Parathyroid adenoma (tissue), 2 donors: Measurements from ENCODE around the gene TMEM121.

ENCODE experiments used
- H2AFZ ChIP-seq: fragments of 300-600 bp; sonication (generic); one replicate; pipeline ENCODE4 v1.7.0; 2017; ENCODE audit warnings: antibody characterized with exemption, mild to moderate bottlenecking
- H3K27ac ChIP-seq: fragments of 300-600 bp; sonication (generic); one replicate; pipeline ENCODE4 v1.7.0; 2017
- H3K27me3 ChIP-seq: fragments of 300-600 bp; sonication (generic); one replicate; pipeline ENCODE4 v1.7.0; 2017; ENCODE audit warnings: low read length; ENCODE audit not compliant: control insufficient read depth, insufficient read depth
- H3K36me3 ChIP-seq: fragments of 300-600 bp; sonication (generic); one replicate; pipeline ENCODE4 v1.7.0; 2017; ENCODE audit warnings: low read length; ENCODE audit not compliant: control insufficient read depth, insufficient read depth
- H3K4me1 ChIP-seq: fragments of 300-600 bp; sonication (generic); one replicate; pipeline ENCODE4 v1.7.0; 2017; ENCODE audit warnings: control low read depth
- H3K4me2 ChIP-seq: fragments of 300-600 bp; sonication (generic); one replicate; pipeline ENCODE4 v1.7.0; 2017; ENCODE audit warnings: low read length
- H3K4me3 ChIP-seq: fragments of 300-600 bp; sonication (generic); one replicate; pipeline ENCODE4 v1.7.0; 2017; ENCODE audit warnings: low read depth, low read length
- H3K79me2 ChIP-seq: fragments of 300-600 bp; sonication (generic); one replicate; pipeline ENCODE4 v1.7.0; 2017; ENCODE audit warnings: control low read depth
- H3K9ac ChIP-seq: fragments of 300-600 bp; sonication (generic); one replicate; pipeline ENCODE4 v1.7.0; 2017; ENCODE audit warnings: mild to moderate bottlenecking
- H3K9me3 ChIP-seq: fragments of 300-600 bp; sonication (generic); one replicate; pipeline ENCODE4 v1.7.0; 2017; ENCODE audit warnings: low read length; ENCODE audit not compliant: control insufficient read depth
- CTCF ChIP-seq: fragments of 300-600 bp; sonication (generic); IDR thresholded peaks from one replicate; pipeline ENCODE4 v1.7.0; 2017; ENCODE audit warnings: antibody characterized with exemption, mild to moderate bottlenecking
- donor health status: primary hyperparathyroidism.

TMEM121 gene

DNA sequence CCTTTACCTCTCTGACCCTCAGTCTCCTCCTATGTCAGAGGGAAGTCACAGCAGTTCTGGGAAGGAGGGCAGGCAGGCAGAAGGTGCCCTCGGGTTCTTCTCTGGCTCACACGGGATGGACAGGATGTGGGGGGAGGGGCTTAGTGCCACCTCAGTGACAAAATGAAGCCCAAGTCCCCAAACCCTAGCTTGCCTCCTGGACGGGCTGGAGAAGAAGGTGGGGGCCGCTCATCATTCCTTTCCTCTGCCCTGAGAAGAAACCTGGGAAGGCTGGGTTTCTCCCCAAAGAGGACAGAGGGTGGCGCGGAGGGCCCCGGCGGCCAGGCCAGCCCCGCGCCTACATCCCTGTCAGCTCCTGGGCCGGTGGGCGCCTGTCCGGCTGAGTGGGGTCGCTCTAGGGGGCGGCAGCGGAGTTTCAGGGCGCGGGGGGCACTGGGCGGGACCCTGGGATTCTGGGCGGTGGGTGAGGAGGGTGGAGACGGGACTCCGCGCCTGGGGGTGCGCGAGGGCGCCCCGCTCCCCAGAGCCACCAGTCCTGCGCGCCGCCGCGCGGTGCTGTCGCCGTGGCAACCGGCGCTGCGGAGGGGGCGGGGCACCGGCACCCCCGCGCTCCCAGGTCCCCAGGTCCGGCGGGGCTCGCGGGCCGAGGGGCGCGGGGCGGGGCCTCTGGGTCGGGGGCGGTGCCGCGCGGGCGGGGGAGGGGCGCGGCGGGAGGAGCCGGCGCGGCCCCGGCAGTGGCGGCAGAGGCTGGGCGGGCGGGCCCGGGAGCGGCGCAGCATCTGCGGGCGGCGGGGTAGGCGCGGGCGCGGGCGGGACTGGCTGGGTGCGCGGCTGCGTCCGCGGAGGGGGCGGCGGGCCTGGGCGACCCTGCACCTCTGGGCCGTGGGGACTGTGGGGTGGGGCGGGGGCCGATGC, at the start of gene TMEM121:
Gene TMEM121, plus strand, starts transcription at position 723 of the 915 bp plus-strand sequence. CDS start 2,252 bp downstream, outside the sequence.
- Histone ChIP-seq H3K79me2 (no peaks in the 10 kb centered on the region), H3K9me3 (no peaks in the 10 kb centered on the region), H3K36me3 (no peaks in the 10 kb centered on the region), H3K27me3 (no peaks in the 10 kb centered on the region), H2AFZ (peak within 1 kb of the TSS; percentile 96), H3K4me1 (peaks cover 6% of the 10 kb centered on the region), H3K4me2 (peak within 1 kb of the TSS; percentile 98), H3K27ac (peak within 1 kb of the TSS; percentile 84), H3K4me3 (peak within 1 kb of the TSS; percentile 72), H3K9ac (peak within 1 kb of the TSS; percentile 84)
- no peak for TF ChIP-seq CTCF

GRCh38 chr14:105476831-105477659, 49.3 kb upstream of the TMEM121 start:
- Histone ChIP-seq H3K4me1 (peaks cover 22% of the 10 kb centered on the region), H3K9ac (no peak overlapping the region), H3K79me2 (no peaks in the 10 kb centered on the region), H2AFZ (no peak overlapping the region), H3K4me3 (peak overlapping the region; percentile 30), H3K4me2 (peak overlapping the region; percentile 57), H3K27me3 (no peaks in the 10 kb centered on the region), H3K9me3 (no peaks in the 10 kb centered on the region), H3K27ac (peak overlapping the region; percentile 75), H3K36me3 (no peaks in the 10 kb centered on the region)
- TF ChIP-seq CTCF = no peak

DNA sequence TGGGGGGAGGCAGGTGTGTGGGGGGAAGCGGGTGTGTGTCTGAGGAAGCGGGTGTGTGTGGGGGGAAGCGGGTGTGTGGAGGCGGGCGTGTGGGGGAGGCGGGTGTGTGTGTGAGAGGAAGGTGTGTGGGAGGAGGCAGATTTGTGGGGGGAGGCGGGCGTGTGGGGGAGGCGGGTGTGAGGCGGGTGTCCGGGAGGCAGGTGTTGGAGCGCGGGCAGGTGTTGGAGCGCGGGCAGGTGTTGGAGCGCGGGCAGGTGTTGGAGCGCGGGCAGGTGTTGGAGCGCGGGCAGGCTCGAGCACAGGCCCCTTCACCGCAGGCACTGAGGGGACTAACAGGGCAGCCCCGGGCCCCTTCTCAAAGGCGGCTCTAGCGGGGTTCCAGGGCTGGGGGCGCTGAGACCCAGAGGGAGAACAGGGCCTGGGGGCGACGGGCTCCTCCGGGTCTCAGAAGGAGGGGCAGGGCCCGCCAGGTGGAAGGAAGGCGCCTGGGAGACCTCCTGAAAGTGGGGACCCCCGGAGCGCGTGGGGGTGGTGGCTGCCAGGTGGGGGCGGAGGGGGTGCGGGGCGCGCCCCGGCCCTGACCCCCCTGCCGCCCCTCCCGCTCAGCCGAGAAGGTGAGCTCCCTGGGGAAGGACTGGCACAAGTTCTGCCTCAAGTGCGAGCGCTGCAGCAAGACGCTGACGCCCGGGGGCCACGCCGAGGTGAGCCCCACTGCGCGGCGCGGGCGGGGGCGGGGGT, 48.6 kb upstream of the TMEM121 start:
- Histone ChIP-seq H3K27ac (peak overlapping the region; percentile 75), H3K4me2 (no peak overlapping the region), H2AFZ (no peak overlapping the region), H3K9ac (no peak overlapping the region), H3K27me3 (no peaks in the 10 kb centered on the region), H3K79me2 (no peaks in the 10 kb centered on the region), H3K4me1 (peaks cover 25% of the 10 kb centered on the region), H3K9me3 (no peaks in the 10 kb centered on the region), H3K4me3 (no peak overlapping the region), H3K36me3 (no peaks in the 10 kb centered on the region)
- no peak for TF ChIP-seq CTCF

DNA sequence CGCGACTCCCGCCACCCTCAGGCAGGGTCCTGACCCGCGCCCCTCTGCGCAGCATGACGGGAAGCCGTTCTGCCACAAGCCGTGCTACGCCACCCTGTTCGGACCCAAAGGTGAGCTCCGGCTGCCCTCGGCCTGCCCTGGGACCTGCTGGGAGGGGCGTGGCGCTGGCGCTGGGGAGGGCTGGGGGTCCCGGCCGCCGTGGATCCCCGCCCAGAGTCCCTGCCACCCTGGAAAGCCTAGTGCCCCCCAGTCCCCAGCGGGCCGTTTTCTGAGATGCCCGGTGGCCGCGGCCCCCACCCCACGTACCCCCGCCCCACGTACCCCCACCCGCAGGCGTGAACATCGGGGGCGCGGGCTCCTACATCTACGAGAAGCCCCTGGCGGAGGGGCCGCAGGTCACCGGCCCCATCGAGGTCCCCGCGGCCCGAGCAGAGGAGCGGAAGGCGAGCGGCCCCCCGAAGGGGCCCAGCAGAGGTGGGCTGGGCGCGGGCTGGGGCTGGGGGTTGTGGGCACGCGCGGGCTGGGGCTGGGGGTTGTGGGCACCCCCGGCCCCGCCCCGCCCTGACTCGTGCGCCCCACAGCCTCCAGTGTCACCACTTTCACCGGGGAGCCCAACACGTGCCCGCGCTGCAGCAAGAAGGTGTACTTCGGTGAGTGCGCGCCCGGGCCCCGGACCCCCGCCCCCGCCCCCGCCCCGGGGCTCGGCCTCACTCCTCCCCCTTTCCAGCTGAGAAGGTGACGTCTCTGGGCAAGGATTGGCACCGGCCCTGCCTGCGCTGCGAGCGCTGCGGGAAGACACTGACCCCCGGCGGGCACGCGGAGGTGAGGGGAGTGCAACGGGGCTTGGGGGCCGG, 47.8 kb upstream of the TMEM121 start:
- Histone ChIP-seq H3K4me3 (no peak overlapping the region), H2AFZ (no peak overlapping the region), H3K9ac (no peak overlapping the region), H3K27me3 (no peaks in the 10 kb centered on the region), H3K4me2 (no peak overlapping the region), H3K9me3 (no peaks in the 10 kb centered on the region), H3K4me1 (peaks cover 23% of the 10 kb centered on the region), H3K79me2 (no peaks in the 10 kb centered on the region), H3K36me3 (no peaks in the 10 kb centered on the region), H3K27ac (no peak overlapping the region)
- TF ChIP-seq CTCF = no peak
